Suppressor macrophage (primary cell): ENCODE measurements around the gene PPP4C.

Source experiments
- DNase-seq, 4 experiments: peaks; one replicate each; pipeline ENCODE4 v3.0.0-alpha.2; 2020 to 2022

PPP4C gene

GRCh38 chr16:30054959-30055553 lies 20.7 kb upstream of the PPP4C start:
- peak in 3 of 4 experiments; percentile 44 to 76 (median 58) for DNase-seq

- DNase-seq: no peak
Measured at GRCh38 chr16:30060346-30060745, 15.4 kb upstream of the PPP4C start.

GRCh38 chr16:30060836-30061554 lies 14.8 kb upstream of the PPP4C start:
- DNase-seq: no peak

GRCh38 chr16:30063278-30063892 lies 12.4 kb upstream of the PPP4C start:
- DNase-seq: no peak

GRCh38 chr16:30063893-30064728 lies 11.7 kb upstream of the PPP4C start:
- peak; percentile 44 to 77 (median 67) for DNase-seq

- no peak for DNase-seq
Measured at GRCh38 chr16:30064729-30065101, 11.1 kb upstream of the PPP4C start.

- DNase-seq: peak; percentile 99 to 100 (median 99)
Measured at GRCh38 chr16:30065102-30065942, 10.5 kb upstream of the PPP4C start, which contains the start of gene ALDOA. TSS of gene ALDOA (plus strand) at chr16:30065760. CDS start at chr16:30066898, 1,138 bp downstream.

- peak; percentile 63 to 84 (median 73) for DNase-seq
Measured at GRCh38 chr16:30065943-30066760, 9.6 kb upstream of the PPP4C start.

- DNase-seq: peak; percentile 49 to 74 (median 66)
Measured at GRCh38 chr16:30066761-30067583, 8.8 kb upstream of the PPP4C start.

- DNase-seq: no peak
Measured at GRCh38 chr16:30067584-30067916, 8.2 kb upstream of the PPP4C start.

- no peak for DNase-seq
Measured at GRCh38 chr16:30068333-30068732, 7.5 kb upstream of the PPP4C start.

- DNase-seq: peak; percentile 40 to 64 (median 50)
Measured at GRCh38 chr16:30068750-30069610, 6.8 kb upstream of the PPP4C start.

- DNase-seq: no peak
Measured at GRCh38 chr16:30069611-30070462, 6.0 kb upstream of the PPP4C start.

GRCh38 chr16:30070490-30070889 lies 5.3 kb upstream of the PPP4C start:
- DNase-seq: no peak

- peak in 2 of 4 experiments; percentile 36 to 53 for DNase-seq
Measured at GRCh38 chr16:30076276-30076791, 540 bp downstream of the PPP4C start.

- peak in 3 of 4 experiments; percentile 35 to 64 (median 42) for DNase-seq
Measured at GRCh38 chr16:30077656-30078055, 1.9 kb downstream of the PPP4C start.

GRCh38 chr16:30078744-30079143 lies 3.0 kb downstream of the PPP4C start:
- no peak for DNase-seq

GRCh38 chr16:30079480-30079879 lies 3.7 kb downstream of the PPP4C start:
- no peak for DNase-seq
